ENCODE results near the gene FAM163A. TPM values are rescaled to one million over a fixed set of nuclear protein-coding genes. Genes with fewer than 3 reads are reported as not detected.

Gene FAM163A
- total RNA-seq, 1 experiment from 2014 or later: not detected

DNA sequence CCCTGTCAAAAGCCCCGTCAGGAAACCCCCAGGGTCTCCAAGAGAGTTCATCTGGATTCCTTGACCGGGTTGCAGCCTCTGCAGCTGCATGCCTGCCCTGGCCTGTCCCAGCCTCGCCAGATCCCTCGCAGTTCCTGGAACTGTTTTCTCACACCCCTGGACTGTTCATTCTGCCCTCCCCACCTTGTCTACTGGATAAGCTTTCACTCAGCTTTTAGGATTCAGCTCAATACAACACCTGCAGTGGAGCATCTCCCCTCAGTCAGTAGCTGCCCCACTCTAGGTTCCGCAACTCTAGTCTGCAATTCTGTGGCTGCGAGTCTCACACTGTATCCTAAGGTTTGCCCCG, 67.2 kb downstream of the FAM163A start:
- H3K4me2 ChIP-seq (ENCODE audit: low read length): no peak overlapping the region
- intact Hi-C loops (cut with micrococcal nuclease): loop anchor here (1.0 to 10.0 kb wide), 3 partner anchors 104 to 556 kb away; no protein-coding TSS in a partner anchor
- ChIA-PET CTCF (interaction anchor here (0.7 to 8.7 kb wide), 29 partner anchors 9 to 1510 kb away, joined by 3 to 479 read pairs (median 6); no protein-coding TSS in a partner anchor), POLR2A (interaction anchor here (1.0 to 1.8 kb wide), 2 partner anchors 100 to 104 kb away, joined by 3 to 7 read pairs; no protein-coding TSS in a partner anchor), RAD21 (ENCODE audit: low non-redundant PET in 1 of 2, low total read pairs in 2 of 2, uncharacterized antibody in 2 of 2, unreplicated experiment in 2 of 2) (interaction anchor here (0.6 to 2.6 kb wide), 7 partner anchors 100 to 731 kb away, joined by 3 to 22 read pairs (median 4); no protein-coding TSS in a partner anchor)
- H3K36me3 ChIP-seq (ENCODE audit: control insufficient read depth in 1 of 2, insufficient read depth in 2 of 2, low read length in 2 of 2): no peaks in the 10 kb centered on the region
- no peak overlapping the region for H3K4me3 ChIP-seq (replicated peaks in 1 of 2; ENCODE audit: low read depth in 1 of 2, low read length in 2 of 2)
- no peak for ATAC-seq
- H4K20me1 ChIP-seq (ENCODE audit: insufficient read depth): no peaks in the 10 kb centered on the region
- no peaks in the 10 kb centered on the region for H3K79me2 ChIP-seq (ENCODE audit: insufficient read depth, low read length)
- peaks cover 3 to 26% of the 10 kb centered on the region in 2 experiments; a peak in 3 of 4 replicates for H3K4me1 ChIP-seq (ENCODE audit: control insufficient read depth in 1 of 2, insufficient read depth in 2 of 2, low read length in 2 of 2)
- DNase-seq (ENCODE audit: low read depth, low spot score): no peak
- no peaks in the 10 kb centered on the region for H3K9me3 ChIP-seq (ENCODE audit: control insufficient read depth in 1 of 2, insufficient read depth in 1 of 2, low read depth in 1 of 2, low read length in 2 of 2)
- no peak overlapping the region for H3K27ac ChIP-seq (ENCODE audit: low read depth, low read length)
- no peaks in the 10 kb centered on the region for H3K27me3 ChIP-seq (ENCODE audit: insufficient read depth, low read length)
- H3K9me2 ChIP-seq (ENCODE audit: insufficient read depth): no peaks in the 10 kb centered on the region
- H3K9ac ChIP-seq (ENCODE audit: low read length): no peak overlapping the region
- H2AFZ ChIP-seq (ENCODE audit: low read depth, low read length, poor library complexity, severe bottlenecking): no peak overlapping the region
- TF ChIP-seq ZFX (IDR thresholded peaks at IDR 0.05): no peak
- TF ChIP-seq CEBPB (IDR thresholded peaks at IDR 0.05; ENCODE audit: low read depth): no peak
- TF ChIP-seq EGR1 (IDR thresholded peaks at IDR 0.05; ENCODE audit: low read depth): no peak
- no peak for TF ChIP-seq JUND (IDR thresholded peaks at IDR 0.05)
- no peak for TF ChIP-seq EZH2phosphoT487 (IDR thresholded peaks at IDR 0.05; ENCODE audit: borderline replicate concordance)
- no peak for TF ChIP-seq SIN3A (IDR thresholded peaks at IDR 0.05; ENCODE audit: low read depth)
- TF ChIP-seq SP1 (IDR thresholded peaks at IDR 0.05; ENCODE audit: low read depth): no peak
- TF ChIP-seq POLR2AphosphoS5 (IDR thresholded peaks at IDR 0.05; ENCODE audit: low read depth, low read length): no peak
- TF ChIP-seq ZNF274 (IDR thresholded peaks at IDR 0.05; ENCODE audit: low read depth, low read length): no peak
- TF ChIP-seq FOSL1 (IDR thresholded peaks at IDR 0.05; ENCODE audit: low read depth): no peak
- no peak for TF ChIP-seq TCF7L2 (IDR thresholded peaks at IDR 0.05; ENCODE audit: borderline replicate concordance, extremely low read depth, insufficient read depth, insufficient read length)
- TF ChIP-seq, protein P1, sequence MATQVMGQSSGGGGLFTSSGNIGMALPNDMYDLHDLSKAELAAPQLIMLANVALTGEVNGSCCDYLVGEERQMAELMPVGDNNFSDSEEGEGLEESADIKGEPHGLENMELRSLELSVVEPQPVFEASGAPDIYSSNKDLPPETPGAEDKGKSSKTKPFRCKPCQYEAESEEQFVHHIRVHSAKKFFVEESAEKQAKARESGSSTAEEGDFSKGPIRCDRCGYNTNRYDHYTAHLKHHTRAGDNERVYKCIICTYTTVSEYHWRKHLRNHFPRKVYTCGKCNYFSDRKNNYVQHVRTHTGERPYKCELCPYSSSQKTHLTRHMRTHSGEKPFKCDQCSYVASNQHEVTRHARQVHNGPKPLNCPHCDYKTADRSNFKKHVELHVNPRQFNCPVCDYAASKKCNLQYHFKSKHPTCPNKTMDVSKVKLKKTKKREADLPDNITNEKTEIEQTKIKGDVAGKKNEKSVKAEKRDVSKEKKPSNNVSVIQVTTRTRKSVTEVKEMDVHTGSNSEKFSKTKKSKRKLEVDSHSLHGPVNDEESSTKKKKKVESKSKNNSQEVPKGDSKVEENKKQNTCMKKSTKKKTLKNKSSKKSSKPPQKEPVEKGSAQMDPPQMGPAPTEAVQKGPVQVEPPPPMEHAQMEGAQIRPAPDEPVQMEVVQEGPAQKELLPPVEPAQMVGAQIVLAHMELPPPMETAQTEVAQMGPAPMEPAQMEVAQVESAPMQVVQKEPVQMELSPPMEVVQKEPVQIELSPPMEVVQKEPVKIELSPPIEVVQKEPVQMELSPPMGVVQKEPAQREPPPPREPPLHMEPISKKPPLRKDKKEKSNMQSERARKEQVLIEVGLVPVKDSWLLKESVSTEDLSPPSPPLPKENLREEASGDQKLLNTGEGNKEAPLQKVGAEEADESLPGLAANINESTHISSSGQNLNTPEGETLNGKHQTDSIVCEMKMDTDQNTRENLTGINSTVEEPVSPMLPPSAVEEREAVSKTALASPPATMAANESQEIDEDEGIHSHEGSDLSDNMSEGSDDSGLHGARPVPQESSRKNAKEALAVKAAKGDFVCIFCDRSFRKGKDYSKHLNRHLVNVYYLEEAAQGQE (IDR thresholded peaks at IDR 0.05; ENCODE audit: low read depth): no peak
- BruUV-seq (replicated peaks): no TSS peak
